Activated CD4-positive, alpha-beta T cell treated with anti-CD3 and anti-CD28 coated beads, Interleukin-2, amount 50 U/mL, for 16 hours (primary cell): ENCODE data around the gene CDK11A.
A peak's percentile ranks its signal among the peaks of the same experiment; 100 is the strongest.
"Not testable (repeated sequence)": the region's sequence is repeated elsewhere in the genome, so short reads cannot be mapped to it uniquely, and the experiment has no call there.

ENCODE experiments used
- DNase-seq: peaks from one replicate; pipeline ENCODE4 v3.0.0-alpha.2; 2020

CDK11A gene

GRCh38 chr1:1721201-1721600, 3.0 kb downstream of the CDK11A start:
- DNase-seq: no peak

GRCh38 chr1:1715109-1715883, 8.9 kb downstream of the CDK11A start:
- DNase-seq: not testable (repeated sequence)

- DNase-seq: not testable (repeated sequence)
Observed at GRCh38 chr1:1707897-1708296, 16.3 kb downstream of the CDK11A start.

GRCh38 chr1:1707241-1707640, 16.9 kb downstream of the CDK11A start:
- not testable (repeated sequence) for DNase-seq

GRCh38 chr1:1705623-1706022, 18.5 kb downstream of the CDK11A start:
- DNase-seq: not testable (repeated sequence)

GRCh38 chr1:1704284-1704957, 19.7 kb downstream of the CDK11A start:
- DNase-seq: not testable (repeated sequence)

GRCh38 chr1:1703796-1704195, 20.4 kb downstream of the CDK11A start:
- DNase-seq: no peak

GRCh38 chr1:1702506-1702905, 21.7 kb downstream of the CDK11A start:
- not testable (repeated sequence) for DNase-seq

- not testable (repeated sequence) for DNase-seq
Observed at GRCh38 chr1:1700557-1700956, 23.6 kb downstream of the CDK11A start.

- not testable (repeated sequence) for DNase-seq
Observed at GRCh38 chr1:1700067-1700466, 24.1 kb downstream of the CDK11A start.

- not testable (repeated sequence) for DNase-seq
Observed at GRCh38 chr1:1699061-1699460, 25.1 kb downstream of the CDK11A start.

GRCh38 chr1:1697358-1698183, 26.6 kb downstream of the CDK11A start:
- not testable (repeated sequence) for DNase-seq

GRCh38 chr1:1696431-1697357, 27.5 kb downstream of the CDK11A start:
- not testable (repeated sequence) for DNase-seq

GRCh38 chr1:1692714-1693647, 31.2 kb downstream of the CDK11A start, which contains the start of gene SLC35E2B:
SLC35E2B (minus strand) TSS chr1:1692795; CDS start chr1:1676699, 16,096 bp downstream.
- DNase-seq: peak; percentile 89

GRCh38 chr1:1692324-1692713, 31.8 kb downstream of the CDK11A start:
- DNase-seq: peak; percentile 78

GRCh38 chr1:1691443-1691842, 32.7 kb downstream of the CDK11A start:
- not testable (repeated sequence) for DNase-seq

GRCh38 chr1:1689526-1689925, 34.6 kb downstream of the CDK11A start:
- DNase-seq: not testable (repeated sequence)

- no peak for DNase-seq
Observed at GRCh38 chr1:1687846-1688245, 36.3 kb downstream of the CDK11A start.

- DNase-seq: no peak
Observed at GRCh38 chr1:1684031-1684681, 40.0 kb downstream of the CDK11A start.
